Smooth muscle cell of the pulmonary artery (primary cell): ENCODE data around the gene ABCC2. TPM values are rescaled to one million over a fixed set of nuclear protein-coding genes. Genes with fewer than 3 reads are reported as not detected.

Experiments
- total RNA-seq: library from RNA; depleted of rRNA; stranded (reverse); fragments of >200 nt; gene quantifications from 2 replicates; pipeline ENCODE4 v1.2.3, GENCODE V29; 2014

Gene ABCC2
- 0.59 and 1.2 TPM in 2 replicates for total RNA-seq

GRCh38 chr10:99782447-99783286 is at the start of gene ABCC2:
Gene ABCC2, plus strand, starts transcription at chr10:99782640. Its CDS starts 205 bp downstream, at chr10:99782845.

Other genes with a start within 250 kb of the ABCC2 start
- not detected in 2 replicates for gene NKX2-3, start 249.7 kb upstream of the ABCC2 start, total RNA-seq
- gene SLC25A28, start 162.2 kb upstream of the ABCC2 start, total RNA-seq = 16.2 and 21.7 TPM in 2 replicates
- 25.9 and 49.5 TPM in 2 replicates for gene ENTPD7, start 123.1 kb upstream of the ABCC2 start, total RNA-seq
- gene COX15, start 50.5 kb upstream of the ABCC2 start, total RNA-seq = 36.1 and 44.5 TPM in 2 replicates
- gene CUTC, start 50.4 kb upstream of the ABCC2 start, total RNA-seq = 16.5 and 20.3 TPM in 2 replicates
- 25.7 and 28.7 TPM in 2 replicates for gene DNMBP, start 227.3 kb downstream of the ABCC2 start, total RNA-seq